ENCODE measurements around the gene GPR17. TPM values are rescaled to one million over a fixed set of nuclear protein-coding genes. Genes with fewer than 3 reads are reported as not detected.

Gene GPR17
- total RNA-seq, 2 experiments from 2014 or later: not detected

- TF ChIP-seq CTCF (IDR thresholded peaks at IDR 0.05): no peak
- no peak for DNase-seq
- CTCF ChIA-PET: interaction anchor here (1.0 to 5.6 kb wide), 5 partner anchors 10 to 104 kb away, joined by 3 to 33 read pairs (median 9); partner anchors contain the start of gene LIMS2
- Mint-ChIP-seq H3K27me3 (no peaks in the 10 kb centered on the region), H3K27ac (no peak overlapping the region), H3K4me1 (ENCODE audit: low read depth) (no peaks in the 10 kb centered on the region), H3K4me3 (no peak overlapping the region), H3K36me3 (ENCODE audit: low read depth) (peaks cover 7% of the 10 kb centered on the region), H3K9me3 (peaks cover 8% of the 10 kb centered on the region)
- intact Hi-C loops (cut with micrococcal nuclease): no loop called here
- no peak for ATAC-seq
- POLR2A ChIA-PET: no interaction called here
These were observed 49.0 kb downstream of the GPR17 start for GRCh38 chr2:127694986-127695385.

DNA sequence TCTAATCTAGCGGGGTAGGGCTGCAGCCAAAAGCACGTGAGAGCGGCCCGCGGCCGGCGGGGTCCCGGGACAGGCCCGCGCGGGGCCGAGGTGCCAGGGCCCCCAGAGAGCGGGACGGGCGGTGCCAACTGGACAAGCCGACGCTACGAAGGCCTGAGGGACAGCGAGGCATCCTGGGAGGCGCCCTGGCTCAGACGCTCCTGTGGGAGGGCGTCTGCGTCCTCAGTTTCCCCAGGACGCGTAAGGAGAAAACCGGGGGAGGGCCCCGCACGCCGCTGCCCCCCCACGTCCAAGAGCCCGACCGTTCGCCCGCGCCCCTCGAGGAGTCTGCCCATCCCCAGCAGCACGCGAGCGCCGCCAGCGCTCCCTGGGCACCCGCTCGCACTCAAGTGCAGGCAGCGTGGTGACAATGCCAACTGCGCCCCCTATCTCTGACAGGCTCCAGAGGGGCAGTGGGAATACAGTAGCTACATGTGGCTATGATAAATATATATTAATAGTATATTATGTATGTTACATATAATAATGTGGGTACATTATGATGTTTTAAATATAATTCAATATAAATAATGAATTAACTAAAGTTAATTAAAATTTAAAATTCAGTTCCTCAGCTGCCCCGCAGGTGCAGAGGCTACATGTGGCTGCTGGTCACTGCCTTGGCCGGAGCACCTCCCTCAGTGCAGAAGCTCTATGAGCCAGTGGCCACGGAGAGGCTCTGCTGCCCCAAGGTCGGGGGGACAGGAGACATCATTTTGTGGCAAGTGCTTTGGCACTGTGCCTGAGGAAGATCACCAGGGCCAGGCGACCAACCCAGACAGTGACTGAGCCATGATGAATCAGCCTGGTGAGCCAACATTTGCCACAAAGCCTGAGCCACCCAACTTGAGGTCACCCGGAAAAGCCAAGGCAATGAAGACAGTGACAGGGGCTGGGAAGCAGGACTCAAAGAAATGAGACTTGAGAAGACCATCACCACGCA lies 49.8 kb downstream of the GPR17 start:
- peak; percentile 75 for TF ChIP-seq CTCF (IDR thresholded peaks at IDR 0.05)
- H3K9me3 Mint-ChIP-seq: peaks cover 8% of the 10 kb centered on the region
- peak; percentile 93 for ATAC-seq
- H3K4me1 Mint-ChIP-seq (ENCODE audit: low read depth): peaks cover 7% of the 10 kb centered on the region
- H3K27me3 Mint-ChIP-seq: no peaks in the 10 kb centered on the region
- DNase-seq: peak; percentile 78
- intact Hi-C loops (cut with micrococcal nuclease): no loop called here
- peaks cover 6% of the 10 kb centered on the region for H3K36me3 Mint-ChIP-seq (ENCODE audit: low read depth)
- no peak overlapping the region for H3K27ac Mint-ChIP-seq
- ChIA-PET CTCF (interaction anchor here (0.6 to 5.6 kb wide), 10 partner anchors 9 to 406 kb away, joined by 3 to 33 read pairs (median 3); partner anchors contain the start of gene LIMS2), POLR2A (no interaction called here)
- no peak overlapping the region for H3K4me3 Mint-ChIP-seq

DNA sequence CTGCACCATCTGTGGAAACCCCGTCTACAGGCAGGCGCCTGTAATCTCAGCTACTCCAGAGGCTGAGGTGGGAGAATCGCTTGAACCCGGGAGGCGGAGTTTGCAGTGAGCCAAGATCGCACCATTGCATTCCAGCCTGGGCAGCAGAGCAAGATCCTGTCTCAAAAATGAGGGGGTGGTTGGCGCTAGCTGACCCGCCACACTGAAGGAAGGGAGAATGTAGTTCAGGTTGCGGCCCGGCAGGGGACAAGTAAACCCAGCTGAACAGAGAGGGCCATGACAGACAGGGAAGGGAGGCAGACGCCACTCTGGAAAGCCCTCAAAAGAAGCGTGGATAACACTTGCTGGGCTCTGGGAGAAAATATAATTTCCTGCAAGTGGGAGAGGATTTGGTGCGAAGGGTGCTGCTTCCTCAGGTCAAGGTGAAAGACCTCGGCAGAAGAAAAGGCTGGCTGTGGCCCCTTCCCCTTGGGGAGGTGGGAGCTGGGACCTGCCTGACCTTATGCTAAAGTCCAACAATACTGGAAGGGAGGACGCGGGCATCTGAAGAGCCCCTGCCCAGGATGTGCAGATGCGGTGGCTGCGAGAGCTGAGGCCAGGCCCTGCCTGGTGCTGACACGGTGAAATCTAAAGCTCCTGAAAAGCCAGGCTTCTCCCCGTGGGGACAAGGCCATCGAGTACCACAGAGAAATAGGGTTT lies 51.7 kb downstream of the GPR17 start:
- H3K27ac Mint-ChIP-seq: no peak overlapping the region
- H3K36me3 Mint-ChIP-seq (ENCODE audit: low read depth): peaks cover 10% of the 10 kb centered on the region
- DNase-seq: no peak
- H3K9me3 Mint-ChIP-seq: no peaks in the 10 kb centered on the region
- H3K4me3 Mint-ChIP-seq: no peak overlapping the region
- ChIA-PET CTCF (interaction anchor here (0.9 to 5.6 kb wide), 3 partner anchors 21 to 106 kb away, joined by 3 to 33 read pairs (median 3); no protein-coding TSS in a partner anchor), POLR2A (no interaction called here)
- ATAC-seq: no peak
- TF ChIP-seq CTCF (IDR thresholded peaks at IDR 0.05): no peak
- no peaks in the 10 kb centered on the region for H3K27me3 Mint-ChIP-seq
- peaks cover 12% of the 10 kb centered on the region for H3K4me1 Mint-ChIP-seq (ENCODE audit: low read depth)
- intact Hi-C loops (cut with micrococcal nuclease): no loop called here

GRCh38 chr2:127698553-127699355 lies 52.8 kb downstream of the GPR17 start:
- Mint-ChIP-seq H3K27me3 (no peaks in the 10 kb centered on the region), H3K4me3 (no peak overlapping the region), H3K27ac (no peak overlapping the region), H3K9me3 (no peaks in the 10 kb centered on the region), H3K4me1 (ENCODE audit: low read depth) (peaks cover 19% of the 10 kb centered on the region), H3K36me3 (ENCODE audit: low read depth) (peaks cover 20% of the 10 kb centered on the region)
- DNase-seq: no peak
- intact Hi-C loops (cut with micrococcal nuclease): no loop called here
- no peak for ATAC-seq
- POLR2A ChIA-PET: no interaction called here
- TF ChIP-seq CTCF (IDR thresholded peaks at IDR 0.05): no peak
- CTCF ChIA-PET: interaction anchor here (5.6 kb wide), 1 partner anchor 108 kb away, joined by 33 read pairs; no protein-coding TSS in a partner anchor
